ENCODE measurements around the gene SACS.
A peak's percentile ranks its signal among the peaks of the same experiment; 100 is the strongest.

SACS gene

GRCh38 chr13:23381866-23382265 is 51.6 kb downstream of the SACS start:
- H3K4me1 ChIP-seq (ENCODE audit: insufficient read depth, poor library complexity, severe bottlenecking) = peaks cover 15% of the 10 kb centered on the region
- H3K27ac ChIP-seq (ENCODE audit: poor library complexity, severe bottlenecking) = no peak overlapping the region
- TF ChIP-seq, protein P1, sequence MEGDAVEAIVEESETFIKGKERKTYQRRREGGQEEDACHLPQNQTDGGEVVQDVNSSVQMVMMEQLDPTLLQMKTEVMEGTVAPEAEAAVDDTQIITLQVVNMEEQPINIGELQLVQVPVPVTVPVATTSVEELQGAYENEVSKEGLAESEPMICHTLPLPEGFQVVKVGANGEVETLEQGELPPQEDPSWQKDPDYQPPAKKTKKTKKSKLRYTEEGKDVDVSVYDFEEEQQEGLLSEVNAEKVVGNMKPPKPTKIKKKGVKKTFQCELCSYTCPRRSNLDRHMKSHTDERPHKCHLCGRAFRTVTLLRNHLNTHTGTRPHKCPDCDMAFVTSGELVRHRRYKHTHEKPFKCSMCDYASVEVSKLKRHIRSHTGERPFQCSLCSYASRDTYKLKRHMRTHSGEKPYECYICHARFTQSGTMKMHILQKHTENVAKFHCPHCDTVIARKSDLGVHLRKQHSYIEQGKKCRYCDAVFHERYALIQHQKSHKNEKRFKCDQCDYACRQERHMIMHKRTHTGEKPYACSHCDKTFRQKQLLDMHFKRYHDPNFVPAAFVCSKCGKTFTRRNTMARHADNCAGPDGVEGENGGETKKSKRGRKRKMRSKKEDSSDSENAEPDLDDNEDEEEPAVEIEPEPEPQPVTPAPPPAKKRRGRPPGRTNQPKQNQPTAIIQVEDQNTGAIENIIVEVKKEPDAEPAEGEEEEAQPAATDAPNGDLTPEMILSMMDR (IDR thresholded peaks at IDR 0.05; ENCODE audit: poor library complexity, severe bottlenecking) = no peak
- H3K4me3 ChIP-seq (ENCODE audit: severe bottlenecking) = no peak overlapping the region
- no peaks in the 10 kb centered on the region for H3K27me3 ChIP-seq (ENCODE audit: insufficient read depth, poor library complexity, severe bottlenecking)
- no peak for ATAC-seq (ENCODE audit: low read depth)
- no peak for DNase-seq (ENCODE audit: low spot score)
- no peaks in the 10 kb centered on the region for H3K9me3 ChIP-seq (ENCODE audit: severe bottlenecking)
- no peaks in the 10 kb centered on the region for H3K36me3 ChIP-seq (ENCODE audit: low read depth)

- ATAC-seq (ENCODE audit: low read depth) (no peak), DNase-seq (ENCODE audit: low spot score) (no peak)
- no peak overlapping the region for H3K27ac ChIP-seq (ENCODE audit: poor library complexity, severe bottlenecking)
- H3K4me3 ChIP-seq (ENCODE audit: severe bottlenecking) = no peak overlapping the region
- TF ChIP-seq, protein P1 (IDR thresholded peaks at IDR 0.05; ENCODE audit: poor library complexity, severe bottlenecking) = no peak
- peaks cover 18% of the 10 kb centered on the region for H3K4me1 ChIP-seq (ENCODE audit: insufficient read depth, poor library complexity, severe bottlenecking)
- H3K9me3 ChIP-seq (ENCODE audit: severe bottlenecking) = no peaks in the 10 kb centered on the region
- no peaks in the 10 kb centered on the region for H3K27me3 ChIP-seq (ENCODE audit: insufficient read depth, poor library complexity, severe bottlenecking)
- H3K36me3 ChIP-seq (ENCODE audit: low read depth) = no peaks in the 10 kb centered on the region
Measured at GRCh38 chr13:23380534-23380933, 53.0 kb downstream of the SACS start.

- peaks cover 7% of the 10 kb centered on the region; the same call in 1 of the 2 replicates for H3K36me3 ChIP-seq (ENCODE audit: low read depth)
- peaks cover 24% of the 10 kb centered on the region for H3K4me1 ChIP-seq (ENCODE audit: insufficient read depth, poor library complexity, severe bottlenecking)
- no peak overlapping the region for H3K4me3 ChIP-seq (ENCODE audit: severe bottlenecking)
- DNase-seq (ENCODE audit: low spot score) = peak; percentile 74
- TF ChIP-seq, protein P1 (IDR thresholded peaks at IDR 0.05; ENCODE audit: poor library complexity, severe bottlenecking) = no peak
- peak; percentile 58 for ATAC-seq (ENCODE audit: low read depth)
- no peaks in the 10 kb centered on the region for H3K27me3 ChIP-seq (ENCODE audit: insufficient read depth, poor library complexity, severe bottlenecking)
- no peaks in the 10 kb centered on the region for H3K9me3 ChIP-seq (ENCODE audit: severe bottlenecking)
- H3K27ac ChIP-seq (ENCODE audit: poor library complexity, severe bottlenecking) = peak overlapping the region; percentile 95
Measured at GRCh38 chr13:23377983-23378632, 55.4 kb downstream of the SACS start.

DNA sequence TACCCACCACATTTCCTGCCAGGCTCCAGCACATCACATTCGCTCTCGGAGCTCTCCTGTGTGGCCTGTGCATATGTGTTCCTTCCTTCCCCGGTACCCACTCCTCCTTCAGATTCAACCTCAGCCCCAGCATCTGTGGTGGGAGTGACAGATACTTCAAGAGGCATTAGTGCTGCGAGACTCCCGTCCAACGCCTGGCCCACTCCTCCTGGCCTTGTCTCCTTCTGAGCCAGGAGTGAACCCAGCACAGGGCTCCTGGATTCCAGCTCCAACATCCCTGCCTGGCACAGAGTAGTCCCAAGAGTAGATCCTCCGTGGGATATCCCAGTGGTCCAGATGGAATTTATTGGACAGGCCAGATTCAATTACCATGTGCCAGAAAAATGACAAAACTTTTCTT is 55.9 kb downstream of the SACS start:
- peaks cover 24% of the 10 kb centered on the region for H3K4me1 ChIP-seq (ENCODE audit: insufficient read depth, poor library complexity, severe bottlenecking)

More for the DNA sequence above, 55.9 kb downstream of the SACS start:
- TF ChIP-seq, protein P1 (IDR thresholded peaks at IDR 0.05; ENCODE audit: poor library complexity, severe bottlenecking) = no peak
- ATAC-seq (ENCODE audit: low read depth) = no peak
- Histone ChIP-seq H3K27ac (ENCODE audit: poor library complexity, severe bottlenecking) (peak overlapping the region; percentile 95), H3K36me3 (ENCODE audit: low read depth) (peaks cover 12% of the 10 kb centered on the region; the same call in 1 of the 2 replicates), H3K27me3 (ENCODE audit: insufficient read depth, poor library complexity, severe bottlenecking) (no peaks in the 10 kb centered on the region), H3K9me3 (ENCODE audit: severe bottlenecking) (no peaks in the 10 kb centered on the region), H3K4me3 (ENCODE audit: severe bottlenecking) (no peak overlapping the region)
- DNase-seq (ENCODE audit: low spot score) = no peak

Measured in RWPE2 (cell line).